Hepatocyte (in vitro differentiated cells): ENCODE measurements around the gene C1QL4. TPM values are rescaled to one million over a fixed set of nuclear protein-coding genes. Genes with fewer than 3 reads are reported as not detected.
"Not testable (repeated sequence)": the region's sequence is repeated elsewhere in the genome, so short reads cannot be mapped to it uniquely, and the experiment has no call there.

Source experiments
- DNase-seq: peaks from one replicate; pipeline ENCODE4 v3.0.0-alpha.2; 2016; ENCODE audit warnings: low spot score
- H2AFZ ChIP-seq: fragments of 200-600 bp; sonication (generic); 2 replicates; pipeline ENCODE4 v1.6.0; 2016; ENCODE audit warnings: antibody characterized with exemption, mild to moderate bottlenecking
- H3K27ac ChIP-seq: fragments of 200-600 bp; sonication (generic); 2 replicates; pipeline ENCODE4 v1.5.1; 2016; ENCODE audit warnings: mild to moderate bottlenecking
- H3K27me3 ChIP-seq: fragments of 200-600 bp; sonication (generic); 2 replicates; pipeline ENCODE4 v1.6.1; 2016
- H3K36me3 ChIP-seq: fragments of 200-600 bp; sonication (generic); replicated peaks from 2 replicates; pipeline ENCODE4 v1.5.1; 2016; ENCODE audit warnings: low read depth; ENCODE audit not compliant: insufficient read depth
- H3K4me1 ChIP-seq: fragments of 200-600 bp; sonication (generic); 2 replicates; pipeline ENCODE4 v1.5.1; 2016; ENCODE audit warnings: mild to moderate bottlenecking, moderate library complexity; ENCODE audit not compliant: insufficient read depth
- H3K4me2 ChIP-seq: fragments of 200-600 bp; sonication (generic); 2 replicates; pipeline ENCODE4 v1.6.0; 2016
- H3K4me3 ChIP-seq: fragments of 200-600 bp; sonication (generic); 2 replicates; pipeline ENCODE4 v1.5.1; 2016; ENCODE audit warnings: mild to moderate bottlenecking
- H3K79me2 ChIP-seq: fragments of 200-600 bp; sonication (generic); 2 replicates; pipeline ENCODE4 v1.6.0; 2017; ENCODE audit warnings: mild to moderate bottlenecking
- H3K9me2 ChIP-seq: fragments of 200-600 bp; sonication (generic); replicated peaks from 2 replicates; pipeline ENCODE4 v1.6.0; 2017; ENCODE audit warnings: mild to moderate bottlenecking; ENCODE audit not compliant: insufficient read depth
- H3K9me3 ChIP-seq: fragments of 200-600 bp; sonication (generic); 2 replicates; pipeline ENCODE4 v1.5.1; 2016; ENCODE audit warnings: low read depth, mild to moderate bottlenecking
- H4K20me1 ChIP-seq: fragments of 200-600 bp; sonication (generic); 2 replicates; pipeline ENCODE4 v1.6.0; 2016; ENCODE audit warnings: mild to moderate bottlenecking; ENCODE audit not compliant: insufficient read depth, poor library complexity, severe bottlenecking
- EZH2 ChIP-seq: fragments of 200-600 bp; sonication (generic); IDR thresholded peaks from 2 replicates; pipeline ENCODE4 v1.6.1; 2016; ENCODE audit warnings: antibody characterized with exemption, mild to moderate bottlenecking, borderline replicate concordance
- EZH2phosphoT487 ChIP-seq: fragments of 200-600 bp; sonication (generic); IDR thresholded peaks from one replicate; pipeline ENCODE4 v1.6.1; 2018; ENCODE audit warnings: antibody characterized with exemption, mild to moderate bottlenecking, low read depth, moderate library complexity; ENCODE audit not compliant: unreplicated experiment, severe bottlenecking
- whole genome bisulfite sequencing: methylation state at CpG from one replicate; pipeline ENCODE4 v1.1.6; 2016; ENCODE audit warnings: low lambda C conversion rate; ENCODE audit errors: missing lambda C conversion rate; 5-methylcytosine and 5-hydroxymethylcytosine counted together
- polyA plus RNA-seq: library from polyadenylated mRNA; unstranded; fragments of >200 nt; fragmentation: Nextera tagmentation; extraction: Ambion mirVana; gene quantifications from 2 replicates; pipeline ENCODE4 v1.2.1, GENCODE V29; 2016
- total RNA-seq: library from RNA; depleted of rRNA; stranded (reverse); fragments of >200 nt; gene quantifications from 2 replicates; pipeline ENCODE4 v1.2.3, GENCODE V29; 2014
- TF ChIP-seq, protein P1 (sequence below): fragments of 200-600 bp; sonication (generic); IDR thresholded peaks from 2 replicates; pipeline ENCODE4 v1.5.1; 2016; ENCODE audit warnings: antibody characterized with exemption, mild to moderate bottlenecking; ENCODE audit not compliant: poor library complexity

The C1QL4 gene
- total RNA-seq (not detected in 2 replicates), polyA plus RNA-seq (not detected in 2 replicates)

DNA sequence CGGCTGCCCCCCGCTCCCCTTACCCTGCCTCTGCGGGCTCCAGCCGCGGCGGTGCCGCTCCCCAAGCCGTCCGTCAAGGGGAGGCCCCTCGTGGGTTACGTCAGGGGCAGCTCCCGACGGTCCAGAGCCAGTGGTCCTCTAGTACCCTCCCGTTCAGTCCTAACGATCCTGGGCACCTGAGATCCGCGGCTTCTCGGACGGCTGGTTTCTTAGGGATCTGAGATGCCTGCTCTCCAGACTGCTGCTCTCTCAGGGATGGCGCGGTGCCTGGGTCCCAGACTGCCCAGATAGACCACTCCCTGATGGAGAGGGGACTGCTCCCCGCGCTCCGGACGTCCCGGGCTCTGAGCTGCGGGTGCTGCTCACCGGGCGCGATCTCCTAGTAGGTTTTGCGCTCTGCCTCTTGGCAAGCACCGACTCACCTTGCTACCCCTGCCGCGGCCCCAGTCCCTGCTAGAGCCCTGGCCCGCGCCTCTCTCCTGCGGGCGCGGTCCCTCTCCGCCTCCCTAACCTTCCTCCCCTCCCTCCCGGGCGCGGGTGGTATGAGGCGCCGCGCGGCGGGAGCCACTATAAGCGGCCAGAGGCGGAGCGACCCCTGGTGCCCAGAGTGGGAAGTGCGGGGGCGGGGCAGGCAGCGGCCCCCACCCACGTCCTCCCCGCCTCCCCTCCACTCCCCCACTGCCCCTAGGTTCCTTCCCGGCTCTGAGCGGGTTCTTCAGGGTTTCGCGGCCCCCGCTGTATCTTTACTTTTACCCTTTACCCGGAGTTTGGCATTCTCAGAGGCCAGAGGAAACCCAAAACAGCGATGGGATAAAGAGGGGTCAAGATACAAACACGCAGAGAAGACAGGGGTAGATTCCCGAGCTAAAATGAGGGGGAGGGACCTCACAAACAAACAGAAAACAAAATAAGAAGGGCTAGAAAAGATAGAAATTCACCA, at the start of gene C1QL4:
Gene C1QL4, minus strand, starts transcription at position 544 of the 940 bp plus-strand sequence. CDS start 711 bp downstream, outside the sequence.
- Histone ChIP-seq H3K27me3 (peaks cover 76% of the 10 kb centered on the region), H3K4me3 (peak within 1 kb of the TSS; percentile 24), H2AFZ (peak within 1 kb of the TSS; percentile 77), H4K20me1 (no peaks in the 10 kb centered on the region), H3K4me1 (peaks cover 8% of the 10 kb centered on the region), H3K27ac (no peak within 1 kb of the TSS), H3K4me2 (peak within 1 kb of the TSS; percentile 97), H3K36me3 (no peaks in the 10 kb centered on the region), H3K79me2 (no peaks in the 10 kb centered on the region), H3K9me3 (no peaks in the 10 kb centered on the region), H3K9me2 (no peaks in the 10 kb centered on the region)
- 5% methylated on average over 54 of the region's 65 CpGs for WGBS
- TF ChIP-seq, protein P1, sequence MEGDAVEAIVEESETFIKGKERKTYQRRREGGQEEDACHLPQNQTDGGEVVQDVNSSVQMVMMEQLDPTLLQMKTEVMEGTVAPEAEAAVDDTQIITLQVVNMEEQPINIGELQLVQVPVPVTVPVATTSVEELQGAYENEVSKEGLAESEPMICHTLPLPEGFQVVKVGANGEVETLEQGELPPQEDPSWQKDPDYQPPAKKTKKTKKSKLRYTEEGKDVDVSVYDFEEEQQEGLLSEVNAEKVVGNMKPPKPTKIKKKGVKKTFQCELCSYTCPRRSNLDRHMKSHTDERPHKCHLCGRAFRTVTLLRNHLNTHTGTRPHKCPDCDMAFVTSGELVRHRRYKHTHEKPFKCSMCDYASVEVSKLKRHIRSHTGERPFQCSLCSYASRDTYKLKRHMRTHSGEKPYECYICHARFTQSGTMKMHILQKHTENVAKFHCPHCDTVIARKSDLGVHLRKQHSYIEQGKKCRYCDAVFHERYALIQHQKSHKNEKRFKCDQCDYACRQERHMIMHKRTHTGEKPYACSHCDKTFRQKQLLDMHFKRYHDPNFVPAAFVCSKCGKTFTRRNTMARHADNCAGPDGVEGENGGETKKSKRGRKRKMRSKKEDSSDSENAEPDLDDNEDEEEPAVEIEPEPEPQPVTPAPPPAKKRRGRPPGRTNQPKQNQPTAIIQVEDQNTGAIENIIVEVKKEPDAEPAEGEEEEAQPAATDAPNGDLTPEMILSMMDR = peak; percentile 95
- TF ChIP-seq EZH2 (peak; percentile 99), EZH2phosphoT487 (no peak)
- peak; percentile 93 for DNase-seq

DNA sequence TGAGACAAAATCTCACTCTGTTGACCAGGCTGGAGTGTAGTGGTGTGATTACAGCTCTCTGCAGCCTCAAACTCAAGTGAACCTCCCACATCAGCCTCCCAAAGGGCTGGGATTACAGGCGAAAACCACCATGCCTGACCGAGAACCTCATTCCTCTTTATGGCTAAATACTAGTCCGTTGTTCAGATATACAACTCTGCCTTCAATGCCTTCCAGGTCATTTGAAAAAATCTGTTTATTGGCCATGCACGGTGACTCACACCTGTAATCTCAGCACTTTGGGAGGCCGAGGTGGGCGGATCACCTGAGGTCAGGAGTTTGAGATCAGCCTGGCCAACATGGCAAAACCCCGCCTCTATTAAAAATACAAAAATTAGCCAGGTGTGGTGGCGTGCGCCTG, 43.2 kb upstream of the C1QL4 start:
- not testable (repeated sequence) for H2AFZ ChIP-seq, DNase-seq, H3K9me2 ChIP-seq, H3K4me1 ChIP-seq, H3K27me3 ChIP-seq, H3K9me3 ChIP-seq, H3K4me2 ChIP-seq, H3K4me3 ChIP-seq, H3K27ac ChIP-seq, H3K36me3 ChIP-seq
- WGBS = 88% methylated on average over 9 of the region's 9 CpGs
- Histone ChIP-seq H3K79me2 (peaks cover 94% of the 10 kb centered on the region), H4K20me1 (peaks cover 44% of the 10 kb centered on the region)

DNA sequence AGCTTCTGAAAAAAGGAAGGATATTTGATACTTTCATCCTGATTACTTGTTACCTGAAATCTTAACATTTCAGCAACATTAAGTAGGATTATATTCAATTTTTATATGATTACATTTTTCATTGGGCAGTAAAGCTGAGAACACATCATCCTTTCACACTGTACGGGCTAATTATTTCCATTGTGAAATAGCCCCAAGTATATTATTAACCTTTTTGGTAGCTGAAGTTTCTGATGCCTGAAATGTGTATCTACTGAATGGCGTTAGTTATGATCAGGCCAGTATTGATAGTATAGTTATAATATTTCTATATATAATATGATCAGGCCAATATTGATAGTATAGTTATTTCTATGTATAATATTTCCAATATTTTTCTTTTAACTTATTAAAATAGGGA, 40.4 kb upstream of the C1QL4 start:
- Histone ChIP-seq H2AFZ (no peak overlapping the region), H4K20me1 (peaks cover 35% of the 10 kb centered on the region), H3K36me3 (no peaks in the 10 kb centered on the region), H3K27me3 (no peaks in the 10 kb centered on the region), H3K9me3 (no peaks in the 10 kb centered on the region), H3K79me2 (peaks cover 93% of the 10 kb centered on the region), H3K4me1 (no peaks in the 10 kb centered on the region), H3K27ac (no peak overlapping the region), H3K4me3 (no peak overlapping the region), H3K4me2 (no peak overlapping the region), H3K9me2 (no peaks in the 10 kb centered on the region)
- 78% methylated on average over 2 of the region's 2 CpGs for WGBS
- TF ChIP-seq EZH2 (no peak), EZH2phosphoT487 (no peak)
- TF ChIP-seq, protein P1 = no peak
- DNase-seq = no peak

DNA sequence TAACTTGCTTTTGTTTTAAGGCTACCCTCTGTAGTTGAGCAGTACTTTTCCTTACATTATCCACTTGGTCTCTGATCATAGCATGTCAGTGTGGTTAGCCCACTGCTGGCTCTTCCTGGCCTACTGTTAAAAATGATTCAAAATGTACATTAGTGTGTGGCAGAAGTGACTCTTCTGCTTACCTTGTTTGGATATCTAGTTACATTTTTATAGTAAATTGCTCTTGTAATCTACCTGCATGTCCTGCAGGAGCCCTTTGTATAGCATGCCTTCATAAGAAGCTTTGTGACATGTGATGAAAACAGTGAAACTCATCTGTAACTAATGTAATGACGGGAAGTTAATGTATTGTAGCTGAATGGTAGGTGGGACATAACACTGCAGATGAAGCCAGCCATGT, 38.4 kb upstream of the C1QL4 start:
- Histone ChIP-seq H2AFZ (no peak overlapping the region), H3K4me1 (no peaks in the 10 kb centered on the region), H3K9me3 (no peaks in the 10 kb centered on the region), H3K4me3 (no peak overlapping the region), H3K27ac (no peak overlapping the region), H3K79me2 (peaks cover 94% of the 10 kb centered on the region), H3K27me3 (no peaks in the 10 kb centered on the region), H3K9me2 (no peaks in the 10 kb centered on the region), H4K20me1 (peaks cover 26% of the 10 kb centered on the region), H3K36me3 (no peaks in the 10 kb centered on the region), H3K4me2 (no peak overlapping the region)
- TF ChIP-seq EZH2phosphoT487 = no peak
- TF ChIP-seq, protein P1 = no peak
- TF ChIP-seq EZH2 = no peak
- 81% methylated on average over 1 of the region's 1 CpG for WGBS
- no peak for DNase-seq
